K562 (cell line): ENCODE measurements around the gene ZNRD2. TPM values are rescaled to one million over a fixed set of nuclear protein-coding genes. Genes with fewer than 3 reads are reported as not detected.

Experiments used
- CCAR2 ChIP-seq: fragments of 200-400 bp; formaldehyde crosslinking; IDR thresholded peaks from 2 replicates; pipeline ENCODE4 v1.6.1; 2017; ENCODE audit warnings: mild to moderate bottlenecking, low read depth, low read length
- CREM ChIP-seq: IDR thresholded peaks from 2 replicates; pipeline ENCODE4 v1.6.1; 2014; ENCODE audit warnings: antibody characterized with exemption, low read depth
- CTCF ChIP-seq, 3 experiments: IDR thresholded peaks in 2 of 3; conservative IDR thresholded peaks in 1 of 3; 2 replicates each; pipeline ENCODE4 v1.5.1; 2011 to 2012; ENCODE audit warnings: low read length in 3 of 3, mild to moderate bottlenecking in 3 of 3, control low read depth in 2 of 3, improper control_type of control experiment in 1 of 3, inconsistent platforms in 1 of 3, low read depth in 1 of 3, mixed read lengths in 1 of 3, moderate library complexity in 1 of 3; ENCODE audit not compliant: insufficient read depth in 2 of 3
- ESRRA ChIP-seq: fragments of 450-650 bp; IDR thresholded peaks from 2 replicates; pipeline ENCODE4 v1.6.1; 2014; ENCODE audit warnings: low read depth, mild to moderate bottlenecking, moderate library complexity, borderline replicate concordance
- ETV1 ChIP-seq: fragments of 450-650 bp; conservative IDR thresholded peaks from 2 replicates; pipeline ENCODE4 v1.6.1; 2016; ENCODE audit warnings: missing genetic modification characterization, control low read depth, low read depth, missing compliant biosample characterization
- FOS ChIP-seq: IDR thresholded peaks from 3 replicates; pipeline ENCODE4 v1.6.1; 2011; ENCODE audit not compliant: insufficient read length; ENCODE audit errors: extremely low read depth
- JUNB ChIP-seq: fragments of 450-650 bp; formaldehyde crosslinking; conservative IDR thresholded peaks from 2 replicates; pipeline ENCODE4 v1.4.0; 2020; ENCODE audit warnings: mild to moderate bottlenecking
- KLF13 ChIP-seq: fragments of 450-650 bp; IDR thresholded peaks from 2 replicates; pipeline ENCODE4 v1.6.1; 2016; ENCODE audit warnings: missing genetic modification characterization, low read depth, mild to moderate bottlenecking, missing compliant biosample characterization, moderate library complexity, borderline replicate concordance
- L3MBTL2 ChIP-seq: fragments of 450-650 bp; IDR thresholded peaks from 2 replicates; pipeline ENCODE4 v1.6.1; 2016; ENCODE audit warnings: mild to moderate bottlenecking, moderate library complexity
- MAZ ChIP-seq, 2 experiments: fragments of 450-650 bp in 1 of 2; sonication (generic) in 1 of 2; formaldehyde crosslinking; IDR thresholded peaks in 1 of 2; conservative IDR thresholded peaks in 1 of 2; 2 replicates each; pipeline versions ENCODE4 v1.4.0 to v1.5.0; 2020; ENCODE audit warnings: mild to moderate bottlenecking in 1 of 2, missing genetic modification reagents in 1 of 2
- MBD2 ChIP-seq: sonication (generic); IDR thresholded peaks from 2 replicates; pipeline ENCODE4 v1.6.1; 2016; ENCODE audit warnings: low read depth, borderline replicate concordance
- MED1 ChIP-seq: sonication (generic); formaldehyde crosslinking; IDR thresholded peaks from 2 replicates; pipeline ENCODE4 v1.8.1; 2023; ENCODE audit warnings: missing genetic modification reagents, borderline replicate concordance
- MNT ChIP-seq, 2 experiments: fragments of 450-650 bp; conservative IDR thresholded peaks; 2 replicates each; pipeline ENCODE4 v1.6.1; 2017; ENCODE audit warnings: mild to moderate bottlenecking in 2 of 2, moderate library complexity in 2 of 2
- MTA3 ChIP-seq: fragments of 450-650 bp; formaldehyde crosslinking; IDR thresholded peaks from 2 replicates; pipeline ENCODE4 v1.6.1; 2017; ENCODE audit warnings: mild to moderate bottlenecking, borderline replicate concordance
- NR2C2 ChIP-seq, 2 experiments: fragments of 200-800 bp in 1 of 2; sonication (Bioruptor generic) in 1 of 2; sonication (generic) in 1 of 2; formaldehyde crosslinking in 1 of 2; IDR thresholded peaks; 2 replicates each; pipeline versions ENCODE4 v1.6.1 to v1.8.0; 2016 to 2022; ENCODE audit warnings: mild to moderate bottlenecking in 1 of 2, missing compliant biosample characterization in 1 of 2, missing genetic modification characterization in 1 of 2, missing genetic modification reagents in 1 of 2
- SMAD2 ChIP-seq: fragments of 150-350 bp; IDR thresholded peaks from 2 replicates; pipeline ENCODE4 v1.6.1; 2014; ENCODE audit warnings: low read depth, mild to moderate bottlenecking, low read length
- SNIP1 ChIP-seq: fragments of 450-650 bp; IDR thresholded peaks from 2 replicates; pipeline ENCODE4 v1.7.1; 2017; ENCODE audit warnings: low read depth, mild to moderate bottlenecking
- SPI1 ChIP-seq: IDR thresholded peaks from 2 replicates; pipeline ENCODE4 v1.6.1; 2011; ENCODE audit warnings: low read depth, low read length, control low read depth, borderline replicate concordance
- STAT5B ChIP-seq: fragments of 250-450 bp; sonication (Bioruptor Pico); IDR thresholded peaks from 2 replicates; pipeline ENCODE4 v1.8.0; 2021; ENCODE audit warnings: mild to moderate bottlenecking, inconsistent platforms
- SUPT5H ChIP-seq: fragments of 450-650 bp; IDR thresholded peaks from 2 replicates; pipeline ENCODE4 v1.6.1; 2016
- TARDBP ChIP-seq: fragments of 450-650 bp; IDR thresholded peaks from 2 replicates; pipeline ENCODE4 v1.6.1; 2016
- TCF3 ChIP-seq: sonication (generic); formaldehyde crosslinking; IDR thresholded peaks from 2 replicates; pipeline ENCODE4 v1.4.0; 2020; ENCODE audit warnings: mild to moderate bottlenecking, missing genetic modification reagents
- TFAP4 ChIP-seq: sonication (generic); formaldehyde crosslinking; IDR thresholded peaks from 2 replicates; pipeline ENCODE4 v1.8.0; 2022; ENCODE audit warnings: missing genetic modification reagents, mild to moderate bottlenecking, moderate library complexity, borderline replicate concordance
- ZBTB17 ChIP-seq: fragments of 450-650 bp; formaldehyde crosslinking; IDR thresholded peaks from 2 replicates; pipeline ENCODE4 v1.4.0; 2020; ENCODE audit warnings: mild to moderate bottlenecking
- ZFP36 ChIP-seq: fragments of 150-350 bp; IDR thresholded peaks from 2 replicates; pipeline ENCODE4 v1.6.1; 2018; ENCODE audit warnings: low read length, low read depth; ENCODE audit not compliant: partially characterized antibody
- polyA plus RNA-seq, 8 experiments: library from polyadenylated mRNA; depleted of rRNA in 4 of 8; stranded (reverse) in 5 of 8; unstranded in 3 of 8; fragments of >200 nt; fragmentation: Nextera tagmentation in 2 of 8; fragmentation: Illumina TruSeq in 1 of 8; extraction: Ambion mirVana in 2 of 8; extraction: Trizol in 1 of 8; gene quantifications; 2 replicates each; pipeline versions ENCODE4 v1.2.1 to v1.2.3, GENCODE V29; 2011 to 2014; ENCODE audit warnings: inconsistent platforms in 1 of 8, missing spikeins in 1 of 8
- total RNA-seq, 7 experiments: library from RNA; depleted of rRNA in 6 of 7; stranded (reverse); fragments of >200 nt in 6 of 7; fragmentation: Illumina TruSeq in 2 of 7; extraction: Trizol in 2 of 7; gene quantifications; 2 replicates each; pipeline versions ENCODE4 v1.2.1 to v1.2.3, GENCODE V29; 2011 to 2021; ENCODE audit warnings: low replicate concordance in 1 of 7

Gene ZNRD2
- total and polyA plus RNA-seq, 9 of the 15 experiments (the other 6 are each of a cell fraction or from before 2014, with no cell fraction given), result 13.4 to 129 (median 60.4) TPM

- TF ChIP-seq NR2C2 (CRISPR knock-in tag; IDR thresholded peaks at IDR 0.05) (no peak), NR2C2 (tag; IDR thresholded peaks at IDR 0.05) (peak; percentile 83), ZBTB17 (CRISPR knock-in tag) (0 out of 2 replicates have a peak, but pooled peaks have one; percentile 27), MAZ (CRISPR knock-in tag; conservative IDR thresholded peaks at IDR 0.05 in 1 of 2, IDR thresholded peaks at IDR 0.05 in 1 of 2) (peak; percentile 96 to 99), TFAP4 (peak; percentile 85), CREM (peak; percentile 58), TCF3 (CRISPR knock-in tag) (peak; percentile 37), CTCF (IDR thresholded peaks at IDR 0.05 in 2 of 3, conservative IDR thresholded peaks at IDR 0.05 in 1 of 3; ENCODE audit: insufficient read depth in 2 of 3, low read depth in 1 of 3, low read length in 3 of 3) (peak; percentile 86 to 96 (median 87)), FOS (no peak), CCAR2 (no peak), L3MBTL2 (peak; percentile 64; the same call in 1 of the 2 replicates), JUNB (no peak), SPI1 (peak; percentile 96), TARDBP (peak; percentile 73; the same call in 1 of the 2 replicates), MNT (conservative IDR thresholded peaks at IDR 0.05) (peak; percentile 6 to 43; a peak in 1 of 4 replicates), ESRRA (peak; percentile 79; the same call in 1 of the 2 replicates), KLF13 (tag) (peak; percentile 34; the same call in 1 of the 2 replicates), SNIP1 (no peak; the same call in 1 of the 2 replicates), MTA3 (peak; percentile 85), ETV1 (tag) (peak; percentile 38; the same call in 1 of the 2 replicates), ZFP36 (peak; percentile 41), MBD2 (peak; percentile 57; the same call in 1 of the 2 replicates), STAT5B (CRISPR knock-in tag) (no peak), SUPT5H (peak; percentile 30; the same call in 1 of the 2 replicates), SMAD2 (no peak), MED1 (CRISPR knock-in tag) (no peak)
Observed at GRCh38 chr11:65574109-65574810, 4.0 kb downstream of the ZNRD2 start (continued).
